ENCODE data around the gene TBC1D9. TPM values are rescaled to one million over a fixed set of nuclear protein-coding genes. Genes with fewer than 3 reads are reported as not detected.

TBC1D9 gene
- polyA plus RNA-seq, 1 experiment: 22.0 TPM

- POLR2A ChIA-PET: no interaction called here
- DNase-seq (ENCODE audit: low read depth, low spot score): no peak
- TF ChIP-seq, protein P1, sequence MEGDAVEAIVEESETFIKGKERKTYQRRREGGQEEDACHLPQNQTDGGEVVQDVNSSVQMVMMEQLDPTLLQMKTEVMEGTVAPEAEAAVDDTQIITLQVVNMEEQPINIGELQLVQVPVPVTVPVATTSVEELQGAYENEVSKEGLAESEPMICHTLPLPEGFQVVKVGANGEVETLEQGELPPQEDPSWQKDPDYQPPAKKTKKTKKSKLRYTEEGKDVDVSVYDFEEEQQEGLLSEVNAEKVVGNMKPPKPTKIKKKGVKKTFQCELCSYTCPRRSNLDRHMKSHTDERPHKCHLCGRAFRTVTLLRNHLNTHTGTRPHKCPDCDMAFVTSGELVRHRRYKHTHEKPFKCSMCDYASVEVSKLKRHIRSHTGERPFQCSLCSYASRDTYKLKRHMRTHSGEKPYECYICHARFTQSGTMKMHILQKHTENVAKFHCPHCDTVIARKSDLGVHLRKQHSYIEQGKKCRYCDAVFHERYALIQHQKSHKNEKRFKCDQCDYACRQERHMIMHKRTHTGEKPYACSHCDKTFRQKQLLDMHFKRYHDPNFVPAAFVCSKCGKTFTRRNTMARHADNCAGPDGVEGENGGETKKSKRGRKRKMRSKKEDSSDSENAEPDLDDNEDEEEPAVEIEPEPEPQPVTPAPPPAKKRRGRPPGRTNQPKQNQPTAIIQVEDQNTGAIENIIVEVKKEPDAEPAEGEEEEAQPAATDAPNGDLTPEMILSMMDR (IDR thresholded peaks at IDR 0.05; ENCODE audit: low read depth, low read length): no peak
- no peaks in the 10 kb centered on the region for H3K9me3 ChIP-seq (ENCODE audit: control insufficient read depth, insufficient read depth, low read length)
- no peak overlapping the region for H3K27ac ChIP-seq (ENCODE audit: low read depth, low read length)
- H3K27me3 ChIP-seq (ENCODE audit: control insufficient read depth, insufficient read depth, low read length): no peaks in the 10 kb centered on the region
- H3K4me3 ChIP-seq (ENCODE audit: low read depth, low read length): no peak overlapping the region
- CTCF ChIA-PET: interaction anchor here (0.6 to 0.9 kb wide), 2 partner anchors 39 to 168 kb away, joined by 3 read pairs; partner anchors contain the start of gene TBC1D9
These were observed 38.9 kb downstream of the TBC1D9 start for GRCh38 chr4:140717313-140717712.

GRCh38 chr4:140715119-140715518 is 41.1 kb downstream of the TBC1D9 start:
- CTCF ChIA-PET: no interaction called here

DNA sequence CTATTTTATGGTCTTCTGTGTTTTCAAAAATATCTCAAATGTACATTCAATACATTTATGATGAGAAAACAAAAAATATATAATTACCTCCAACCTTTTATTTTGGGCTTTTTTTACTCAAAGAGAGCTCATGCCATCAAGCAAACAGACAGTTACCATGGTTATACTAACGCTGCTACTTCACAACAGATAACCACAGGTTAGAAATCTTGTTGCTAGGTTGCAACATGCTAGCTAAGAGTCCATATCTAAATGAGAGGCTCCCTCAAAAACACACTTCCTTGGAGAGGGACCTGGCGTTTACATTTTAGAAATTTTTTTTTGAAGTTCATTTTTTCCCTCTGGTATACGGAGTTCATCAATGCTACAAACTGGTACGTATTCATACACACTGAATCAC is 44.3 kb downstream of the TBC1D9 start:
- TF ChIP-seq, protein P1 (IDR thresholded peaks at IDR 0.05; ENCODE audit: low read depth, low read length): no peak
- ChIA-PET POLR2A (no interaction called here), CTCF (interaction anchor here (1.2 kb wide), 1 partner anchor 352 kb away, joined by 3 read pairs; no protein-coding TSS in a partner anchor)
- no peak for DNase-seq (ENCODE audit: low read depth, low spot score)
- no peak overlapping the region for H3K27ac ChIP-seq (ENCODE audit: low read depth, low read length)
- H3K9me3 ChIP-seq (ENCODE audit: control insufficient read depth, insufficient read depth, low read length): no peaks in the 10 kb centered on the region
- H3K4me3 ChIP-seq (ENCODE audit: low read depth, low read length): no peak overlapping the region
- H3K27me3 ChIP-seq (ENCODE audit: control insufficient read depth, insufficient read depth, low read length): no peaks in the 10 kb centered on the region

More at GRCh38 chr4:140715119-140715518, 41.1 kb downstream of the TBC1D9 start:
- POLR2A ChIA-PET: no interaction called here
- no peak for DNase-seq (ENCODE audit: low read depth, low spot score)
- no peak overlapping the region for H3K27ac ChIP-seq (ENCODE audit: low read depth, low read length)
- no peak overlapping the region for H3K4me3 ChIP-seq (ENCODE audit: low read depth, low read length)
- no peaks in the 10 kb centered on the region for H3K27me3 ChIP-seq (ENCODE audit: control insufficient read depth, insufficient read depth, low read length)
- TF ChIP-seq, protein P1 (IDR thresholded peaks at IDR 0.05; ENCODE audit: low read depth, low read length): no peak
- H3K9me3 ChIP-seq (ENCODE audit: control insufficient read depth, insufficient read depth, low read length): no peaks in the 10 kb centered on the region

DNA sequence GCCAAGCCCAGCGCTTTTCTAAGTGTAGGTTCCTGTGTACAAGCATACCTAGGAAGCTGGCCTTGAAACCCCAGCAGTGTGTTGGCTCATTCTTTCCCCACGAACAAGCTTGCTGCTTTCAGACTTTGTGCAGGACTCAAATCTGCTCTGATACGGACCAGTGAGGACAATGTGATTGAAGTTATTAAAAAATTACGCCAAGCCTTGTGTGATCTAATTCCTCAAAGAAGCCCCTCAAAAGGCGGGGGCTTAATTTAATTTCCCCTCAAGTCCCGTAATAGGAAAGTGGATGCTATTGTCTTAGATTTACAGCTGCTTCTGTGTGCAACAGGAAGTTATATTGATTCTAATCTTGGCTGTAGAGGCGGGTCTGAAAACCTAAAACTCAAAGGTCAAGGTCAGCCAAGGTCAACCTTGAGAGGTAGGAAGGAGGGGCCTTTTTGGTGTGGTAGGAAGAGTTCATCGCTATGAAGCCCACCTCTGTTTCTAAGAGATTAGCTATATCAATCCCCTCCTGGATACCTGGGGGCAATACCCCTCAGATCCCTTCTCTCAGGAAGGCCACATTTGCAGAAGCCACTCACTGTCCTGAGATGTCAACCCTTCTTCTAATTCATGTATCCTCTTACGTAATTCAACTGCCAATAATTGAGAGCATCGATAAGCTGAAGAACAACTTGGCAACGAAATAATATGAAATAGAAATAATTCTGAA is 45.1 kb downstream of the TBC1D9 start:
- no peaks in the 10 kb centered on the region for H3K9me3 ChIP-seq (ENCODE audit: control insufficient read depth, insufficient read depth, low read length)
- CTCF ChIA-PET: interaction anchor here (1.2 kb wide), 1 partner anchor 351 kb away, joined by 3 read pairs; no protein-coding TSS in a partner anchor
- POLR2A ChIA-PET: no interaction called here
- no peak overlapping the region for H3K4me3 ChIP-seq (ENCODE audit: low read depth, low read length)
- TF ChIP-seq, protein P1 (IDR thresholded peaks at IDR 0.05; ENCODE audit: low read depth, low read length): no peak
- no peak overlapping the region for H3K27ac ChIP-seq (ENCODE audit: low read depth, low read length)
- DNase-seq (ENCODE audit: low read depth, low spot score): no peak
- H3K27me3 ChIP-seq (ENCODE audit: control insufficient read depth, insufficient read depth, low read length): no peaks in the 10 kb centered on the region

DNA sequence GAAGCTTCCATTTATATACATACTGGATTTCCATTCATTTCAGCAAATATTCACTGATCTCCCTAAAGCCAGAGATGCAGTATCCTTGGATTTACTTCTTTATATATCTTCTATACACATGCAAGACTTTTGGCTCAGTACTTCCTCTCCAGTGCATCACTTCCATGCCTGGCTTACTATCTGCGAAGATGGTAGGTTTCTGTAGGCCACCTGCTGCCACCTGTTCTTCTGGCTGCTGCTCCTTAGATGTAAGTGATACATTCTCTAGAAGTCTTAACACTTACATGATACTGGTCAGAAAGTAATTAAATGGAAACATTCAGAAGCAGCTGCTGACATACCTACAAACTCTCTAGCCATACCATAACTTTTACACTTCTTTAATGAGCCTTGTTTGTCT is 48.9 kb downstream of the TBC1D9 start:
- TF ChIP-seq, protein P1 (IDR thresholded peaks at IDR 0.05; ENCODE audit: low read depth, low read length): no peak
- DNase-seq (ENCODE audit: low read depth, low spot score): no peak
- Histone ChIP-seq H3K27ac (ENCODE audit: low read depth, low read length) (no peak overlapping the region), H3K9me3 (ENCODE audit: control insufficient read depth, insufficient read depth, low read length) (no peaks in the 10 kb centered on the region), H3K27me3 (ENCODE audit: control insufficient read depth, insufficient read depth, low read length) (no peaks in the 10 kb centered on the region), H3K4me3 (ENCODE audit: low read depth, low read length) (no peak overlapping the region)
- ChIA-PET POLR2A (no interaction called here), CTCF (no interaction called here)
